Stimulated activated CD4-positive, alpha-beta T cell treated with anti-CD3 and anti-CD28 coated beads, Interleukin-4, amount 100 ng/mL, for 4 hours (primary cell): ENCODE results near the gene MGARP.
A peak's percentile ranks its signal among the peaks of the same experiment; 100 is the strongest.
"Not testable (repeated sequence)": the region's sequence is repeated elsewhere in the genome, so short reads cannot be mapped to it uniquely, and the experiment has no call there.

ENCODE experiments used
- DNase-seq, 2 experiments: peaks; one replicate each; pipeline ENCODE4 v3.0.0-alpha.2; 2020

Gene MGARP

GRCh38 chr4:139295206-139295941 lies 15.3 kb upstream of the MGARP start:
- peak; percentile 95 to 100 for DNase-seq

GRCh38 chr4:139286186-139286698 lies 6.2 kb upstream of the MGARP start:
- no peak for DNase-seq

DNA sequence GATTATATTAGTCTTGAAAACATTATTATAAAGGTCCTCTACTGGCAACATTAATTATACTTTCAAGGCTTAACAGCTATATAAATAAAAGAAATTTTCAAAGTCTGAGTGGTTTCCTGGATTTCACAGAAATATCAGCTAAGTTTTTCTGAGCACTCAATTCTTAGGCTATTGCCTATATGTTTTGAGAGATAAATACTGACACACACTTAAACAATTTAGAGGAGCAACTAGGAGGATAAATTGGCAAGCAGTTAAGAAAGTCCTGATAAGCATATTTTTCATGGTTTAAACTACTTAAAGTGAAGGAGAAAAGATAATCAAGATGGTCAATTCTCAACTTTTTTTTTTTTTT lies 2.7 kb upstream of the MGARP start:
- no peak for DNase-seq

DNA sequence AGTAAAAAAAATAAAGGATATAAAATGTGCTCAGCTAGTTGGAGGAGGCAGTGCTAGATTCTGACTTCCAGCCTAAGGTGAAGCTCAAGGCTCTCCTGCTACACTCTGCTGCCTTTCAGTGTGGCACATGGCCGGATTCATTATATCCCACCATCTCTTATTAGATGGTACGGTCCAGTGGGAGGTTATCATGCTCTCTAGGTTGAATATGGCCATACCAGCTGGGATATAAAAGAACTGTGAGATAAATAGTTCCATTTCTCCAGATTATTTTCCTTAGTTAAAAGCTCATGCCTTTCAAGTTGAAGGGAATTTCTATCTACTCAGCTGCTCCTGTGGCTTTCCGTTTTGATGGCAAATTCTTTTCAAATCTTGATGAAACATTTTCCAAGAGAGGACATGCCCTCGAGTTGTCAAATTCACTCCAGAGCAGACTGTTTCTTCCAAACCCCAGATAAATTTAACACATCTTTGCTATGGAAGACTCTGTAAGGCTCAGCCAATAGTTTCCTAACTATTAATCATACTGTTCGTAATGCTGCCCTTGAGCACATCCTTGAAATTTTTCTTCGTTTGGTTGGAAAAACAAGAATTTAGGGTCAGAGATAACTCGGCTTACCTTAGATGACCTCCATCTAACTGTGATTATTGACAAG lies 2.2 kb upstream of the MGARP start:
- no peak for DNase-seq

DNA sequence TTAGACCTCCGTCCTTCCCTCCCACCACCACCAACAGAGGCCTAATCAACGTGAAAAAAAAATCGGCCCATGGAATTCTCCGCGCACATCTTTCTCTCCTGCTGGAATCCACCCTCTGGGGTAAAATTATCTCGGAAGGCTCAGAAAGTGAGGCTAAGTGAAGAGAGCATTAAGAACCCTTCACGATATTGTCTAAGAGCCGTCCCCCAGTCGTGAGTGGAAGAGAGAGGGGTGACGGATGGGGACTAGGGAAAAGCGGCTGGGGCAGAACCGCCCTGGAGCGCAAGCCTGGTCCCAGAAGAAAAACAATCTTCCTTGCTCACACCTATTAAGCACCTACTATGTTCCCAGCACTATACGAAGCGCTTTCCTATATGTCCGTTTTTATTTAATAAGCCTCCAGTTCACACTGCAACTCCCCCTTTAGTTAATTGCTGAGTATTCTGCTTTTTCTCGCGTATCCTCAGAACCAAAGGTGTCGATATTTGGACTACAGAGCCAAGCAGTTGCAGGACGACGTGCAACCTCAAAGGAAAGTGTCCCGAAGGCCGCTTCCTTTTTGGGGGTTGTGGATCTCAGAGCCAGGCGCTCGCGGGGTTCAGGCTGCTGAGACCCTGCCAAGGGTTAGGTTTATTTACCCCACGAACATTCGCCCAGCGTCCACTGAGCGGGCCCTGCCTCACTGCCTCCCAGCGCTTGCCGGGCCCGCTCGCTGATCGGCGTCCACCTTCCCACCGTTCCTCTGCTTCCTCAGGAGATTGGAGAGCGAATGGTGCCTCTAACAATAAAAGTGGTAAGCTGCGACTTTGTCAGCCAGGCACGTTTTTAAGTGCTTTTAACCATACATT lies 889 bp downstream of the MGARP start:
- DNase-seq, result no peak

- DNase-seq, result no peak
These were observed 1.5 kb downstream of the MGARP start for GRCh38 chr4:139278485-139278884.

- no peak for DNase-seq
These were observed 4.7 kb downstream of the MGARP start for GRCh38 chr4:139275281-139275735.

DNA sequence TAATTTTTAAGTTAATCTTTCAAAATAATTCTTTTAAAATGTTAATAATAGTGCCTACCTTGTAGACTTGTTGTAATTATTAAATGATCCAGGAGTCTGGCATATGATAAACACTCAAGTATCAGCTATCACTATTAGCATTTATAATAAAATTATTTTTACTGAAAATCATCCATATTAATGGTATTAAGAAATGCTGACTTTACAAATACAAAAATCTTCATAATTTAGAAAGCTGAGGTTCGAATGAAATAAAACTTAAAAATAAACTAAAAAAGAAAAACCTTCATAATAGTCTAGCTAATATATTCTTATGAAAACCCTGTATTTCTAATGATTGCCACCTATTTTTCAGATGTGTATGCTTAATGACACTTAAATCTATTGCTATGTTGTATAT lies 5.2 kb downstream of the MGARP start:
- DNase-seq, result no peak

DNA sequence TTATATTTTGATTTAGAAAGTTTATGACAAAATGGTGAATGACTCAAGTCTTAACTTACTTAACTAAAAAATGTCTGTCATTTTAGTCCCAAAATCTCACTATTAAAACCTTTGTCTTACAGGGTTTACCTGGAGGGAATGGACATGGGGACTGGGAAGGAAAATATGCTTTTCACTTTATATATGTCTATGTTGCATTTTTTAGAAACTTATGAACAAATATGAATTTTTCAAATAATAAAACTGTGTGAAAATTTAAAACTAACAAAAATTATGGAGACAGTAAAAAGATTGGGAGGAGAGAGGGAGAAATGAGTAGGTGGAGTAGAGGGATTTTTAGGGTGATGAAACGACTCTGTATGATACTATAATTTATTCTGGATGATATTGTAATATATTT lies 6.2 kb downstream of the MGARP start:
- DNase-seq, result no peak

GRCh38 chr4:139267301-139267700 lies 12.7 kb downstream of the MGARP start:
- DNase-seq, result no peak

DNA sequence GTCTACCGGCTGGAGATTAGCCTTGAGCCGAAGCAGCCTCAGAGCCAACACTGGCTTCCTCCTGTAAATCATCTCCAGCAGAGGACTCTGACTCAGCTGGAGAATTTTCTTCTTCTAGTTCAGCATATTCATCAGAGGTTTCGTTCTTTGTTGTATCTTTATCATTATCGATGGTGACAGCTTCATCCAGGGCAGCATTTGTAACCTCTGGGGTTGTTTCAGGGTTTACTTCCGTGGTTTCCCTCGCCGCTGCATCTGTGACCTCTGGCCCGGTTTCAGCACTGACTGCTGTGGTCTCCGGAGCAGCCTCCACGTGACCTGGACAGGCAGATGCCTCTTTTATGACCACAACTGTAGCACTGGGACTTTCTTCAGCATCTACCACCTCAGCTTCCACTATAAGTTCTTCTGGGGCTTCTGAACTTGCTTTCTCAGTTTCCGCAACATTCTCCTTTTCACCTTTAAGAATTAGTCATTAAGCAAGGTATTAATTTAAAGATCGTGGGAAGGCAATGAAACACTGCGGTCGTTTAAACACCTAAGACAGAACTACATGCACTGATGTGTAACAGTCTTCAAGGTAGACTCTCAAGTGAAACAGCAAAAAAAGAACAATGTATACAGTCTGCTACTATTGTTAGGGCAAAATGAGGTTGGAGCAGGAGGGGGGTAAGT lies 13.3 kb downstream of the MGARP start:
- peak; percentile 45 to 59 for DNase-seq

GRCh38 chr4:139266208-139266582 lies 13.8 kb downstream of the MGARP start:
- DNase-seq, result no peak

DNA sequence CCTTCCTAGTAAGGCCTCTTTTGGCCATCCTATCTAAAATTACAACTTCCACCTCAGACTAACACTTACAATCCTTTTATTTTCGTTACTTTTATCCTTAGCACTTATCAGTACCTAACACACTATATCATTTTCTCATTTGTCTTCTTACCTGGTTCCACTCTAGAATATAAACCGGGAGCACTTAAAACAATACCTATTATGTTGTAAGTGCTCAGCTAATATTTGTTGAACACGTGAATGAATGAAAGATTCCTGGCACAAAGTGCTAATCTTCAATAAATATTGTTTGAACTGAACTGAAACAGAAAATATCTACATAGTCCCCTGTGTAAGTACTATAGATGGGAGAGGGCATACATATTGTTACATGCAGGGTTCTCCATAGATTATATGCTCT lies 14.4 kb downstream of the MGARP start:
- no peak for DNase-seq

DNA sequence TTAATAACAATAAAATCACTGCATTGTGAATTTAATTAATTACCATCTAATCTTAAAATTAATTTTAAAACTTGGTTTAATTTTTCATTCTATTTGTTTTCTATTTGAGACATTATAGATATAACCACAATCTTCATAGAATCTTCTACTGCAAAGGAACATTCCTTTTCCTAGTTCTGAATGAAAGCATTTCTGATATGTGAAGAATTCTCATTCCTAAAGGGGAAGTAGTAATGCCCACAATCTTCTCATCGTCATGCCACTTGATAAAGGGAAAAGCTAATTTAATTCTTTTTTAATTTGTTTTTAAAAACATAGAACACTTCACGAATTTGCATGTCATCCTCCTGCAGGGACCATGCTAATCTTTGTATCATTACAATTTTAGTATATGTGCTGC lies 23.7 kb downstream of the MGARP start:
- no peak for DNase-seq

DNA sequence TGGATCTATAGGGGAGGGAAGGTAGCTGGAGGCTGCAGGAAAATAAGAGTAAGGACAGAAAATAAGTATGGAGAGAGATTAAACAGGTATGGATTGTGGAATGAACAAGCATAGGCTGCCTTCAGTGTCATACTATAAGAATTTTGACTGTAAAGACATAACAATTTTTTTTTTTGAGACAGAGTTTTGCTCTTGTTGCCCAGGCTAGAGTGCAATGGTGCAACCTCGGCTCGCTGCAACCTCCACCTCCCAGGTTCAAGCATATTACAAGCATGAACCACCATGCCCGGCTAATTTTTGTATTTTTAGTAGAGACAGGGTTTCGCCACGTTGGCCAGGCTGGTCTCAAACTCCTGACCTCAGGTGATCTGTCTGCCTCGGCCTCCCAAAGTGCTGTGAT lies 24.4 kb downstream of the MGARP start:
- DNase-seq, result not testable (repeated sequence)

GRCh38 chr4:139253713-139254112 lies 26.3 kb downstream of the MGARP start:
- no peak for DNase-seq

DNA sequence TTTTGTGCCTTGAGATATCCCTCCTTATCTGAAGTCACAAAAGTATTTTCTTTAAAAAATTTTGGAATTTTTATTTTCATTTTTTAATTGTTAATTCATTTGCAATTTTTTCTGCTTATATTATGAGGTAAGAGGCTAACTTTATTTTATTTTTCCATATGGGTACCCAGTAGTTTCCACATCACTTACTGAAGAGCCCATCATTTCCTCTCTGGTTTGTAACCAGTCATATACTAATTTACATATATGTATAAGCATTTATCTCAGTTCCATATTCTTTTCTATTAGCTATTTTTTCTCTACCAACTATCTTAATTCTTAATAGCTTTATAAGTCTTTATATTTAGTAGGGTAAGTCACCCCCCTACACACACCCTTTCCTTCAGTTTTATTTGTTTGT lies 27.0 kb downstream of the MGARP start:
- no peak for DNase-seq

GRCh38 chr4:139247700-139248238 lies 32.3 kb downstream of the MGARP start:
- DNase-seq, result no peak

- DNase-seq, result no peak
These were observed 32.8 kb downstream of the MGARP start for GRCh38 chr4:139247241-139247640.

DNA sequence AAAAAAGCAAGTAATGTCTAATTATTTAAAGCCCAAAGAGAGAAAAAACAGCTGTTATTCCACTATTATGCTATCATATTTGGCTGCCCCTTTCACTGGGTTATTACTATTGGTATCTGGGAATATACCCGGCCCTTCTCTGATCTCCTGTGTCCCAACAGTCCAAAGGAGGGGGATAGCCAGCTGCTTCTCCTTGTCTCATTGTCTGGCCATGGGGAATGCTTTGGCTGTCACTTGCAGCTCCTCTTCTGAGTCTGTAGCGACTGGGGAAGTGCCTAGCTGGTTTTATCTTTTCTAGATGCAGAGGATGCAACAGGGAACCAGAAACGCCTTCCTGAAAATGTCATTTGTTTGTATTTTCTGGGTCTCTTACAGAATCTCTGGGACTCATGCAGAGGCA lies 33.9 kb downstream of the MGARP start:
- DNase-seq, result no peak

- no peak for DNase-seq
These were observed 34.4 kb downstream of the MGARP start for GRCh38 chr4:139245590-139245989.

DNA sequence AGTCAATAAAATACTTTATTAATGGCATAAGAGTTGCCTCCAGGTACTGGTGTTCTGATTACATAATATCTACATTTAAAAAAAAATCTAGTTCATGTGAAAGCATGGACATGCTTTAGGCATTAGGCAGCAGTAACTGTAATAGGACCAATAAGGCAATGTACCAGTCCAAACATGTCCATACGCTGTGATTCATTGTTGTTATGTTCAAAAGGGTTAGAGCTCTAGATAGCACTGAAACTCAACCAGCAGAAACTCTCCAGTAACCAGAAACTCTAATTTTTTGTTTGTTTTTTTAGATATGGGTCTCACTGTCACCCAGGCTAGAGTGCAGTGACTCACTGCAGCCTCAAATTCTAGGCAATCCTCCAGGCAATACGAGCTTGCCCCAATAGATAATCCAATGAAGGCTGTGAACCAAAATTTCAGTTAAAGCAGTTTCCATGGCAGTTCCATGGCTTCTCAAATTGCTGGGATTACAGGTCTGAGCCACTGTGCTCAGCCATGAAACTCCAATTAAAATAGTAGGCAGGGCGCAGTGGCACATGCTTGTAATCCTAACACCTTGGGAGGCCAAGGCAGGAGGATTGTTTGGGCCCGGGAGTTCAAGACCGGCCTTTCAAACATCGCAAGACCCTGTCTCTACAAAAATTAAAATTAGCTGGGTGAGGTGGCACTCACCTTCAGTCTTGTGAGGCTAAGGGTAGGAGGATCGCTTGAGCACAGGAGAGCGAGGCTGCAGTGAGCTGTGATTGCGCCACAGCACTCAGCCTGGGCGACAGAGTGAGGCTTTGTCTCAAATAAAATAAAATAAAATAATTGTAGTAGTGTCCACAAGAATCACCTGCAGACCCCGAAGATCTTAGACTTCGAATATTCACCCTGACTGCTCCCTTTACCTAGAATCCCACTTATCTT lies 36.3 kb downstream of the MGARP start:
- DNase-seq, result no peak
